ENCODE measurements around the gene ACAA2.
"Not testable (repeated sequence)": the region's sequence is repeated elsewhere in the genome, so short reads cannot be mapped to it uniquely, and the experiment has no call there.

DNA sequence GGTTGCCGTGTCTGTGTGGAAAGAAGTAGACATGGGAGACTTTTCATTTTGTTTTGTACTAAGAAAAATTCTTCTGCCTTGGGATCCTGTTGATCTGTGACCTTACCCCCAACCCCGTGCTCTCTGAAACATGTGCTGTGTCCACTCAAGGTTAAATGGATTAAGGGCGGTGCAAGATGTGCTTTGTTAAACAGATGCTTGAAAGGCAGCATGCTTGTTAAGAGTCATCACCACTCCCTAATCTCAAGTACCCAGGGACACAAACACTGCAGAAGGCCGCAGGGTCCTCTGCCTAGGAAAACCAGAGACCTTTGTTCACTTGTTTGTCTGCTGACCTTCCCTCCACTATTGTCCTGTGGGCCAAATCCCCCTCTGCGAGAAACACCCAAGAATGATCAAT lies 12.8 kb downstream of the ACAA2 start:
- TF ChIP-seq NR3C1 (CRISPR knock-in tag; conservative IDR thresholded peaks at IDR 0.05; ENCODE audit: low read depth); CBFB (CRISPR knock-in tag; IDR thresholded peaks at IDR 0.05; ENCODE audit: low read depth); PRRX2 (CRISPR knock-in tag; IDR thresholded peaks at IDR 0.05); ZNF317 (CRISPR knock-in tag; IDR thresholded peaks at IDR 0.05; ENCODE audit: borderline replicate concordance, low read depth); NR2C2 (CRISPR knock-in tag; IDR thresholded peaks at IDR 0.05); GABPB1 (CRISPR knock-in tag; IDR thresholded peaks at IDR 0.05): not testable (repeated sequence)
- TF ChIP-seq, protein P1, sequence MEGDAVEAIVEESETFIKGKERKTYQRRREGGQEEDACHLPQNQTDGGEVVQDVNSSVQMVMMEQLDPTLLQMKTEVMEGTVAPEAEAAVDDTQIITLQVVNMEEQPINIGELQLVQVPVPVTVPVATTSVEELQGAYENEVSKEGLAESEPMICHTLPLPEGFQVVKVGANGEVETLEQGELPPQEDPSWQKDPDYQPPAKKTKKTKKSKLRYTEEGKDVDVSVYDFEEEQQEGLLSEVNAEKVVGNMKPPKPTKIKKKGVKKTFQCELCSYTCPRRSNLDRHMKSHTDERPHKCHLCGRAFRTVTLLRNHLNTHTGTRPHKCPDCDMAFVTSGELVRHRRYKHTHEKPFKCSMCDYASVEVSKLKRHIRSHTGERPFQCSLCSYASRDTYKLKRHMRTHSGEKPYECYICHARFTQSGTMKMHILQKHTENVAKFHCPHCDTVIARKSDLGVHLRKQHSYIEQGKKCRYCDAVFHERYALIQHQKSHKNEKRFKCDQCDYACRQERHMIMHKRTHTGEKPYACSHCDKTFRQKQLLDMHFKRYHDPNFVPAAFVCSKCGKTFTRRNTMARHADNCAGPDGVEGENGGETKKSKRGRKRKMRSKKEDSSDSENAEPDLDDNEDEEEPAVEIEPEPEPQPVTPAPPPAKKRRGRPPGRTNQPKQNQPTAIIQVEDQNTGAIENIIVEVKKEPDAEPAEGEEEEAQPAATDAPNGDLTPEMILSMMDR (IDR thresholded peaks at IDR 0.05): not testable (repeated sequence)
- TF ChIP-seq, protein P2, sequence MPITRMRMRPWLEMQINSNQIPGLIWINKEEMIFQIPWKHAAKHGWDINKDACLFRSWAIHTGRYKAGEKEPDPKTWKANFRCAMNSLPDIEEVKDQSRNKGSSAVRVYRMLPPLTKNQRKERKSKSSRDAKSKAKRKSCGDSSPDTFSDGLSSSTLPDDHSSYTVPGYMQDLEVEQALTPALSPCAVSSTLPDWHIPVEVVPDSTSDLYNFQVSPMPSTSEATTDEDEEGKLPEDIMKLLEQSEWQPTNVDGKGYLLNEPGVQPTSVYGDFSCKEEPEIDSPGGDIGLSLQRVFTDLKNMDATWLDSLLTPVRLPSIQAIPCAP (CRISPR knock-in tag; IDR thresholded peaks at IDR 0.05): not testable (repeated sequence)
- TF ChIP-seq, protein P3, sequence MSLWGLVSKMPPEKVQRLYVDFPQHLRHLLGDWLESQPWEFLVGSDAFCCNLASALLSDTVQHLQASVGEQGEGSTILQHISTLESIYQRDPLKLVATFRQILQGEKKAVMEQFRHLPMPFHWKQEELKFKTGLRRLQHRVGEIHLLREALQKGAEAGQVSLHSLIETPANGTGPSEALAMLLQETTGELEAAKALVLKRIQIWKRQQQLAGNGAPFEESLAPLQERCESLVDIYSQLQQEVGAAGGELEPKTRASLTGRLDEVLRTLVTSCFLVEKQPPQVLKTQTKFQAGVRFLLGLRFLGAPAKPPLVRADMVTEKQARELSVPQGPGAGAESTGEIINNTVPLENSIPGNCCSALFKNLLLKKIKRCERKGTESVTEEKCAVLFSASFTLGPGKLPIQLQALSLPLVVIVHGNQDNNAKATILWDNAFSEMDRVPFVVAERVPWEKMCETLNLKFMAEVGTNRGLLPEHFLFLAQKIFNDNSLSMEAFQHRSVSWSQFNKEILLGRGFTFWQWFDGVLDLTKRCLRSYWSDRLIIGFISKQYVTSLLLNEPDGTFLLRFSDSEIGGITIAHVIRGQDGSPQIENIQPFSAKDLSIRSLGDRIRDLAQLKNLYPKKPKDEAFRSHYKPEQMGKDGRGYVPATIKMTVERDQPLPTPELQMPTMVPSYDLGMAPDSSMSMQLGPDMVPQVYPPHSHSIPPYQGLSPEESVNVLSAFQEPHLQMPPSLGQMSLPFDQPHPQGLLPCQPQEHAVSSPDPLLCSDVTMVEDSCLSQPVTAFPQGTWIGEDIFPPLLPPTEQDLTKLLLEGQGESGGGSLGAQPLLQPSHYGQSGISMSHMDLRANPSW (CRISPR knock-in tag; conservative IDR thresholded peaks at IDR 0.05; ENCODE audit: low read depth): not testable (repeated sequence)
- TF ChIP-seq, protein P4, sequence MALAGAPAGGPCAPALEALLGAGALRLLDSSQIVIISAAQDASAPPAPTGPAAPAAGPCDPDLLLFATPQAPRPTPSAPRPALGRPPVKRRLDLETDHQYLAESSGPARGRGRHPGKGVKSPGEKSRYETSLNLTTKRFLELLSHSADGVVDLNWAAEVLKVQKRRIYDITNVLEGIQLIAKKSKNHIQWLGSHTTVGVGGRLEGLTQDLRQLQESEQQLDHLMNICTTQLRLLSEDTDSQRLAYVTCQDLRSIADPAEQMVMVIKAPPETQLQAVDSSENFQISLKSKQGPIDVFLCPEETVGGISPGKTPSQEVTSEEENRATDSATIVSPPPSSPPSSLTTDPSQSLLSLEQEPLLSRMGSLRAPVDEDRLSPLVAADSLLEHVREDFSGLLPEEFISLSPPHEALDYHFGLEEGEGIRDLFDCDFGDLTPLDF (CRISPR knock-in tag; IDR thresholded peaks at IDR 0.05): not testable (repeated sequence)
- TF ChIP-seq, protein P5, sequence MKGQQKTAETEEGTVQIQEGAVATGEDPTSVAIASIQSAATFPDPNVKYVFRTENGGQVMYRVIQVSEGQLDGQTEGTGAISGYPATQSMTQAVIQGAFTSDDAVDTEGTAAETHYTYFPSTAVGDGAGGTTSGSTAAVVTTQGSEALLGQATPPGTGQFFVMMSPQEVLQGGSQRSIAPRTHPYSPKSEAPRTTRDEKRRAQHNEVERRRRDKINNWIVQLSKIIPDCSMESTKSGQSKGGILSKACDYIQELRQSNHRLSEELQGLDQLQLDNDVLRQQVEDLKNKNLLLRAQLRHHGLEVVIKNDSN (CRISPR knock-in tag; IDR thresholded peaks at IDR 0.05): not testable (repeated sequence)
- TF ChIP-seq, protein P6, sequence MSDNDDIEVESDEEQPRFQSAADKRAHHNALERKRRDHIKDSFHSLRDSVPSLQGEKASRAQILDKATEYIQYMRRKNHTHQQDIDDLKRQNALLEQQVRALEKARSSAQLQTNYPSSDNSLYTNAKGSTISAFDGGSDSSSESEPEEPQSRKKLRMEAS (CRISPR knock-in tag; IDR thresholded peaks at IDR 0.05): not testable (repeated sequence)

Measured in WTC11 (cell line).